ENCODE results near the gene BBS2. TPM values are rescaled to one million over a fixed set of nuclear protein-coding genes. Genes with fewer than 3 reads are reported as not detected.

The BBS2 gene
- total and polyA plus RNA-seq, 9 of the 15 experiments (the other 6 are each of a cell fraction or from before 2014, with no cell fraction given) = 4.2 to 22.7 (median 10.2) TPM

DNA sequence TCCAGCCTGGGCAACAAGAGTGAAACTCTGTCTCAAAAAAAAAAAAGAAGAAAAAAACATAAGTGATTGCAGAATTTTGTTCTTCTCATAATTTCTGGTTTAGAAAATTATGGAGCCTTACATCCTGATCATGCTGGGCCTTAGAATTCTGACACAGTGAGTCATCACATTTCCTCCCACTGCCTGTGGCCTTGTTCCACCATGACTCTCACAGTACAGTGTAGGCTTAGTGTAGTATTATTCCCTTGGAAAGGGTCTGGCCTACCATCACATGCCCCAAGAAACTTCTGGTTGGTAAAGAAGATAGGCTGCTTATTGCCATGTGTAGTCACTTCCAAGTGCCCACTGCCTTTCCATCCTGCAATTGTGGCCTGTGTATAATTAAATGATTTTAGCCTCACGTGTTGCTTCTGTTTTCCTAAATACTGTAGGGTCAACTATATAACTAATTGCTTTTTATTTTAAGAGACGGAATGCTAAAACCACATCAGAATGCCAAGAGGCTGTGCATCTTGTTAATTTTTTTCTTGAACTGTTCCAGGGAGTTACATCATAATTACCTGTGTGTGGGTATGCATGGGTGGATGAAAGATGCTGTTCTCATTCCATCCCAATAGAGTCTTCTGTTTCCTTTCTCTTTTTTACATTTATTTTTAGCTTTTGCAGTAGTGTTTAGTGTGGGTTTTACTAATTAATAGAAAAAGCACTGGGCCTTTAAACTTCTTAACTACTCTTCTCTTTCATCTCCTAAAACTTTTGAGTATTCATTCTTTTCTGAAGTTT is 42.5 kb downstream of the BBS2 start (continued):
- TF ChIP-seq EHMT2 (IDR thresholded peaks at IDR 0.05) (0 out of 2 replicates have a peak, but pooled peaks have one; percentile 55), FOSL1 (tag; conservative IDR thresholded peaks at IDR 0.05) (peak; percentile 78), JUN (IDR thresholded peaks at IDR 0.05; ENCODE audit: borderline replicate concordance, low read depth, low read length) (peak; percentile 55; the same call in 1 of the 2 replicates), JUN (CRISPR knock-in tag; IDR thresholded peaks at IDR 0.05; ENCODE audit: borderline replicate concordance) (no peak)
- TF ChIP-seq, protein P1, sequence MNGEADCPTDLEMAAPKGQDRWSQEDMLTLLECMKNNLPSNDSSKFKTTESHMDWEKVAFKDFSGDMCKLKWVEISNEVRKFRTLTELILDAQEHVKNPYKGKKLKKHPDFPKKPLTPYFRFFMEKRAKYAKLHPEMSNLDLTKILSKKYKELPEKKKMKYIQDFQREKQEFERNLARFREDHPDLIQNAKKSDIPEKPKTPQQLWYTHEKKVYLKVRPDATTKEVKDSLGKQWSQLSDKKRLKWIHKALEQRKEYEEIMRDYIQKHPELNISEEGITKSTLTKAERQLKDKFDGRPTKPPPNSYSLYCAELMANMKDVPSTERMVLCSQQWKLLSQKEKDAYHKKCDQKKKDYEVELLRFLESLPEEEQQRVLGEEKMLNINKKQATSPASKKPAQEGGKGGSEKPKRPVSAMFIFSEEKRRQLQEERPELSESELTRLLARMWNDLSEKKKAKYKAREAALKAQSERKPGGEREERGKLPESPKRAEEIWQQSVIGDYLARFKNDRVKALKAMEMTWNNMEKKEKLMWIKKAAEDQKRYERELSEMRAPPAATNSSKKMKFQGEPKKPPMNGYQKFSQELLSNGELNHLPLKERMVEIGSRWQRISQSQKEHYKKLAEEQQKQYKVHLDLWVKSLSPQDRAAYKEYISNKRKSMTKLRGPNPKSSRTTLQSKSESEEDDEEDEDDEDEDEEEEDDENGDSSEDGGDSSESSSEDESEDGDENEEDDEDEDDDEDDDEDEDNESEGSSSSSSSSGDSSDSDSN (IDR thresholded peaks at IDR 0.05; ENCODE audit: borderline replicate concordance in 1 of 2, low read depth in 2 of 2, low read length in 2 of 2) = 0 out of 4 replicates have a peak, but pooled peaks of 1 of the 2 experiments have one; percentile 23
- TF ChIP-seq, protein P2, sequence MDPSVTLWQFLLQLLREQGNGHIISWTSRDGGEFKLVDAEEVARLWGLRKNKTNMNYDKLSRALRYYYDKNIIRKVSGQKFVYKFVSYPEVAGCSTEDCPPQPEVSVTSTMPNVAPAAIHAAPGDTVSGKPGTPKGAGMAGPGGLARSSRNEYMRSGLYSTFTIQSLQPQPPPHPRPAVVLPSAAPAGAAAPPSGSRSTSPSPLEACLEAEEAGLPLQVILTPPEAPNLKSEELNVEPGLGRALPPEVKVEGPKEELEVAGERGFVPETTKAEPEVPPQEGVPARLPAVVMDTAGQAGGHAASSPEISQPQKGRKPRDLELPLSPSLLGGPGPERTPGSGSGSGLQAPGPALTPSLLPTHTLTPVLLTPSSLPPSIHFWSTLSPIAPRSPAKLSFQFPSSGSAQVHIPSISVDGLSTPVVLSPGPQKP (CRISPR knock-in tag; IDR thresholded peaks at IDR 0.05) = no peak

All from K562 (cell line).